Hematopoietic multipotent progenitor cell treated with erythropoietin and hydrocortisone succinate and interleukin-3 and kit ligand, for 4 days (in vitro differentiated cells): Measurements from ENCODE around the gene CMTM8.

Experiments
- DNase-seq: peaks from one replicate; pipeline ENCODE4 v3.0.0-alpha.2; 2015

The CMTM8 gene

DNA sequence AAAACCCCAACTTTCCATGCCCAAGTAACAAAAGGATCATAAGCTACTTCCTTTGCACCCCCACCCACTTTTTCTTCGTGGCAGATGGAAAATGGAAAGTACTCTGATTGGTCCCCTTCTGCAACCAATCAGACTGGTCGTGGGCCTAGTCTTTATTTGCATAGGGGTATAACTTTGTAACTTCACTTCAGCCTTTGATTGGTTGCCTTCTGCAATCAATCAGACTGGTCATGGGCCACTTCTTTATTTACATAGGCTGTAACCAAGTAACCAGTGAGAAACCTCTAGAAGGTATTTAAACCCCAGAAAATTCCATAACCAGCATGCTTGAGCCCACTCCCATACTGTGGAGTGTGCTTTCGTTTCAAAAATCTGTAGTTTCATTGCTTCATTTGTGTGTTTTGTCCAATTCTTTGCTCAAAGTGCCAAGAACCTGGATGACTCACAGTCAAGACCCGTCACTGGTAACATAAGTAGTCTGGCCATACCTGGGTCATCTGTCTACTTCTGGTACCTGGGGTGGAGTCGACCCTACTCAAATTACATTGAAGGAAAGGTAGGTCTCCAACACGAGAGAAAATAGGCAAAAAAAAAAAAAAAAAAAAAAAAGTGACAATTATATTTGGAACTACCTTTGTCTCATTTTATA lies 41.9 kb downstream of the CMTM8 start:
- no peak for DNase-seq

DNA sequence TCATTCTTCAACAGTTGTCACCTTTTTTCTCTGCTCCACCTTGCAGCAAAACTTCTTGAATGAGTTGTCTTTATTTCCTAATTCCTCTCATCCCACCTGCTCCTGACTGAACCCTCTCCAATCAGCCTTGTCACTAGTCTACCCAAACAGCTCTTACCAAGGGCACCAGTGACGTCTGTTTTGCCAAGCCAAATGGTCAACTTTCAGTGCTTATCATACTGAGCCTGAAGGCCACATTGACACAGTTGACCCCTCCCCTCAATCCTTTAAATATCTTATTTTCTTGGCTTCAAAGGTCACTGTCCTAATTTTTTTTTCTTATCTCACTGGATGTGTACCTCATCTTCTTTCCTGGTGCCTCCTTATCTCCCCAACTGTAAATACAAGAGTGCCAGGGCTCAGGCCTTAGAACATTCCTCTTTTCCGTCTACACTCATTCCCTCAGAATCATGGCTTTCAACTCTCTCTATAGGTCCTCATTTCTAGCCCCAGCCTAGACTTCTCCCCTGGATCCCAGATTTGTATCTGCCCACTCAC lies 43.2 kb downstream of the CMTM8 start:
- peak; percentile 40 for DNase-seq

DNA sequence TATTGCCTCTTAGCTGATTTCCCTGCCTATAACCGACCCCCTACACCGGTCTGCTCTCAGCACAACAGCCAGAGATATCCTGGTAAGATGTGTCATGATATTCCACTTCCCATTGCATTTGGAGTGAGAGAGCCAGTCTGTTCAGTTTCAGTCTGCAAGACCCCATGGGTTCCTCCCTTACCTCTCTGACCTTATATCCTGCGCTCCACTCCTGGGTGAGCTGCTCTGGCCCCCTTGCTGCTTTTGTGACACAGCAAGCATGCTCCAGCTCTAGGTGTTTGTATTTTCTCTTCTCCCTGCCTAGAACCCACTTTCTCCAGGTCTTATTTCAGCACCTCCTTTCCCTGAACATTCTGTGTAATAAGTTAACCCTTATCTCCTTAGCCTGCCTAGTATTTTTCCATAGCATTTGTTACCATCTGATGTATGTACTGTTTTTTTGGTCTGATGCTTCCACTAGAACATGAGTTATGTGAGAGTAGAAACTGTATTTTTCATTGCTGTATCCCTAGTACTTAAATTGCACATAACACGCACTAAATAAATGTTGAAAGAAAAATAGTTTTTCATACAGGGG lies 44.2 kb downstream of the CMTM8 start:
- DNase-seq, result peak; percentile 27

DNA sequence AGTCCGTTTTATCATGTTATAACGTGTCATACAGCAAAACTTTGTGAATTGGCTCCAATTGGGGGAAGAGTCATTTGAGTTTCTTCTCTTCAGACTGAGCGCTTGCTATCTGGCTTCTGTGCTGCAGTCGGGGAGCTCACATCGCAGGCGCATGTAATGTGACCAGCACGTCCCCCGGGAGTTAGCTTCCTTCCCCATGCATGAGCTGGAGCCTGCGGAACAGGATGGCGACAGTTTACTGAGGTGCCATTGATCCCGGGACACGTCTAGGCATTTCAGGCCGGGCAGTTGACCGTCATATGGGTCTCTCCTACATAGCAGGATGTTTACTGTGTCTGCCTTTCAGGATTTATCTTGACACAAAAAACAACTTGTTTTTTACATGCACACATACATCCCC lies 44.8 kb downstream of the CMTM8 start:
- DNase-seq, result peak; percentile 25

DNA sequence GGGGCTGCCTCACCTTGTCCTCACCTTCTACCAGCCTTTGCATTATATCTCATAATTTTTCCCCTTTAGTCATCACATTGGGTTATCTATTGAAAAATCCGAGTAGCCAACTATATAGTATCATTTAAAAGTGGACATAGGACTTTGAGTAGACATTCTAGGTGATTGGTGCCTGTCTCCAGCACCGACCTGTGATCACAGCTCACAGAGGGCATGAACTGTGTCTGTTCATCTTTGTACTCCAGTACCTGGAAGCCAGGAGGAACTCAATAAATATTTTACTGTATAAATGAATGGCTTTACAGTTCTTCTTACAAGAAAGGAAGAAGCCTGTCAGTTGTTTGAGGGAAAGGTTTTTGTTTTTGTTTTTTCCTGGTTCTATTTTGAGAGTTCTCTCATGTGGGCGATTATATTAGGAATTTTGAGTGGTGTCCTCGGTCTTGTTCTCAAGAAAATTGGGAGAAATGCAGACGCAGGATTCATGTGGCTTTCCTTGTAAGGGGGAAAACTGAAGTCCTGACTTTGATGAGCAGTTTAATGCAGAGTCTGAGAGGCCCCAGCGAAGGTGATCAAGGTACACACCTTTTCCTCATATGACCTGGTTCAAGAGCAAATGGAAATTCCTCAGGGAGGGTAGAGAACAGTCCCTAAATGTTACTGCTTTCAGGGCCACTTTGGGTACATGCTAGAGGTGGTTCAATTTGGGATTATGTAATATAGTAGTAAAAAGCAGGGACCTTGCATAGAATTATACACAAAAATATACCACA lies 46.1 kb downstream of the CMTM8 start:
- no peak for DNase-seq

DNA sequence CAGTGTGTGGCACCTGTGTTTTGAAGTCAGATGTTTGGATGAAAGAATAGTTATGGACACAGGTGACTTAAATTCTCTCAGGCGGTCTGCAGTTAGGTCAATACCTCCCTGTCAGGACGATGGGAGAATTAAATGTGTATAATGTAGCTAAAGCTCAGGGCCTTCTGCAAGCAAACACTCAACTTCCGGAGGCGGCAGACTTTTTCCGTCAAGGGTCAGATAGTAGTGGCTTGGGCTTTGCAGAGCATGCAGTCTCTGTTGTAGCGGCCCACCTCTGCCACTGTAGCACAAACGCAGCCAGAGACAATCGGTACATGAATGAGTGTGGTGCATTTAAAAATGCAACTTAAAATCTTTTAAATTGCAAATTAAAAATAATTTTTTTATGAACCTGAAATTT lies 47.4 kb downstream of the CMTM8 start:
- peak; percentile 63 for DNase-seq

DNA sequence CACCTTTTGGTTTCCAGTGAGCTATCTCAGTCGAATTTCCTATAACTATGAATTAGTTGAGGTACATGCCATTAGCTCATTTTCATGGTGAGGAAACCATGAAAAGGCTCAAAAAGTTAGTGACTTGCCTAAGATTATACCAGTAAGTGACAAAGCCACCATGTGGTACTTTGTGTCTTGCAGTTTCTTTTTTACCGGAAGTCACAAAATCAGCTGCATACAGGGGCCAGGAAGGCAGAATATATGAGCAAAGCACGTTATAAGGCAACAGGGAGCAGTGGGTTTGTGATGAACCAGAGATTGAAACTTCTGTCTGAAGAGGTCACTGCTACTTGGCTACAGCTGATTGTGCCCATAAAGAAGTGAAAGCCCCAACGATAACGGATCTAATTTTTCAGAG lies 50.3 kb downstream of the CMTM8 start:
- DNase-seq, result peak; percentile 49

DNA sequence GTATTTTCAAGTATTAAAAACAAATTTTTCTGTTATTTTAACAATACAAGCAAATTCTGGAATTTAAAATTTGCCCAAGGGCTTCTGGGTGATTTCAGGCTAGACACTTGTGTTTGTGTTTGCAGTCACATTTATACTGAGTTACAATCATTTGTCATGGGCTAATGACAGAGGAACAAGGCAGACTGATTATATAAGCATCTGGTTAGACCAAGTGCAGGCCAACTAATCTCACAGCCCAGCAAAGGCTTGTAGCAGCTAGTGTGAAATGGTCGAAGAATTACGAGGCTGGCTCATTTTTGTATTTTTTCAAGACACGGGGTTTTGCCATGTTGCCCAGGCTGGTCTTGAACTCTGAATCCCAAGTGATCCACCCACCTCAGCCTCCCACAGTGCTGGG lies 52.1 kb downstream of the CMTM8 start:
- no peak for DNase-seq

DNA sequence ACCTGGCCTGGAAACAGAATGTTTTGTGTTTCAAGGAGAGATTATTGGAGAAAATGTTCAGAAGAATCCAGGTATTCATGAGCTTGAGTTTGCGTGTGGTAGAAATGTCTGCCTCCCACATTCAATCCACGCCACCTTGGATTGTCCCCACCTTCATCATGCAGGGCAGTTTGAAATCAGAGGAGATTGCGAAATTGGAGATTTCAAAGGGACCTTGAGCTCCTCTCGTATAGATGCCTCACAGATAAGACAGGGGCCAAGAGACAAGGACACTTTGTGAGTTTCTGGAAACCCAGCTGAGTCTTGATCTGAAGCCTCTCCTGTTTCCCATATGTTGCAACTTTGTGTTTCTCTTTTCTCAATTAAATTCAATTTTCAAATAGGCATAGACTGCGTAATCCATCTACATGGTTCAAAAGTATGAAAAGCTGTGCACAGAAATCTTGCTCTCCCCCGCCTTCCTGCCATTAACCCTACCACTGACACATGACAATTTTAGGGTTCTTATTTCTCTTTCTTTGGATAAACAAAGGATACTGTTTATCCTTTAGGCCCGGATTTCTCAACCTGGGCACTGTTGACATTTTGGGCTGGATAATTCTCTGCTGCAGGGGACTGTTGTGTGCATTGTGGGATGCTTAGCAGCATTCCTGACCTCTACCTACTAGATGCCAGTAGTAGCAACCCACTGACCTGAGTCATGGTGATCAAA lies 53.8 kb downstream of the CMTM8 start:
- peak; percentile 37 for DNase-seq

DNA sequence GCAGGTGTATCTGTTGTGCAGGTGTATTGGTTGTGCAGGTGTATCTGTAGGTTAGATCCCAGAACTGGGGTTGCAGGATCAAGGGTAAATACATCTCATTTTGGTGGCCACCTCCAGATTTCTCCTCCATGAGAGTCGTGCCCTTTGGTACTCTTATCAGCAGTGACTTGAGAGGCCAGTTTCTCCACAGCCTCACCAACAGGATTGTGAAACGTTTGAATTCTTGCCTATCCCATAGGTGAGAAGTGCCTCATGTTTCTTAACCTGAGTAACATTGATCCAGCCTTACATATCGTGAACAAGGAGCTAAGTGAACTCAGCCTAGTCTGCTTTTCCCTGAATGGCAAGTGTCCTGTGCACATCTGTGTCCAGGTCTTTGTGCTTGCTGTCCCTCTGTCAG lies 55.4 kb downstream of the CMTM8 start:
- DNase-seq, result no peak

DNA sequence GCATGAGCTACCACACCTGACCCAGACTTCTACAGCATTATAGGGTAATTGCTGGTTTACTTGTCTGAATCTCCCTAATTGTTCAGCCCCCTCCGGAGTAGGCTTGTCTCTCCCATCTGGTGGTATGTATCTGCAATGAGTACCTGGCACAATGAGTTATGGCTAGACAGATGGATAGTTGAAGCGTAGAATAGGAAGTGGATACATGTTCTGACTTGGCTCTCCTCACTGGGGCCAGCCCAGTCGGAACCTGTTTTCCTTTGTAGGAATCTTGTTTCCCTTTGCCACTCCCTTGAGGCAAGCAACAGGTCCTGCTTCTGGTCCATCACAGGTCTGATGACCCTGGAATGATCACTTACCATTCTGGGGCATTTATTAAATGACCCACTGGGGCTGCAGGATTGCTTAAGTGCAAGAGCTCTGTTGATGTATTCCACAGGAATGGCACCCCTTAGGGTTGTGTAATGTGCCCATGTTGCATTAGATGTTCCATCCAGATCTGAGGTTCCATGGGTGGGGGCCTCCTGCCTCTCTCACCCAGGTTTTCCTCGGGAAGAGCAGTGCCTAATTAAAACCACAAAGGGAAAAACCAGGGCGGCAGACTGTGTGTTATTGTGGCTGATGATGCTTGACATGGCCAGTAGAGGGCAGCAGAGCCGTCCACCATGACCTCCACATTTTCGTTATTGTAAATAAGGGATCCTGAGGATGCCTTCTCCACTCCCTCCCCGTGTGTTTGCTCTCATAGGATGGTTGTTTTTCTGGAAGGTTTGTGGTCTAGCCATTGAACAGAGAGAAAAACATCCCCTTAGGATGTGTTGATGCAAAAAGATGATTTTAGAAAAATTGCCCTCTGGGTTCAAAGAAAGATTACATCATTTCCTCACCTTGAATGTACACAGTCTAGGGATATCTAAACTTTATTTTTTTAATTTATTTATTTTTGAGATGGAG lies 58.0 kb downstream of the CMTM8 start:
- peak; percentile 77 for DNase-seq

DNA sequence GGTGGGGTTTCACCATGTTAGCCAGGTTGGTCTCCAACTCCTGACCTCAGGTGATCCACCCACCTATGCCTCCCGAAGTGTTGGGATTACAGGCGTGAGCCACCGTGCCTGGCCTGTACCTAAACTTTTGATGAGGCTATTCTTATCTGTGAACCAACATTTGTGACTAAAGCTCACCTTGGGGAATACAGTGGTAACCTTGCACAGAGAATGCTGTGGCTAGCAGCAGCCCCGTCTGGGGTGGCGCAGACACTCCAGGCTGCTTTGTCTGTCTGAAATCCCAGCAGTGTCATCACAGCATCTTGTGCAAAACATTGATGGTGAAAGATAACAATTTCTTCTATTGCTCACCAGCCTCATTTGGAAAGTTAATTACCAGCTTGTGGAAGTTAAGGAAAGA lies 58.9 kb downstream of the CMTM8 start:
- no peak for DNase-seq

DNA sequence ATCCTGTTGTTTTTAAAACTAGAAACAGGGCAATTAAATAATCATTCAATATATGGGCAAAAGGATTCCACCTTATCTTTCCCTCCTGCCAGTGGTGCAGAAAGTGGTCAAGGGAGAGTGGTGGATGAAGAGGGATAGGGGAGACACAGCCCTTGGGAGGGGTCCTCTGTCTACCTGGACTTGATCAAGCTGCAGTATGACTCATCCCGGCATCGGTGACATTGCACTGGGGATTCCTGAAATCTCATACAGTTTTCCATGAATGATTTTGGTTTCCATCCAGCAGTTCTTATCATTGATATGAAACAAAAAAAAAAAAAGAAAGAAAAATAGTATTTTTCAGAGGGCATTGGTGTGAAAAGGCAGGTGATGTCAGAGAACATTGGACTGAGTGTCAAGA lies 62.9 kb downstream of the CMTM8 start:
- no peak for DNase-seq

DNA sequence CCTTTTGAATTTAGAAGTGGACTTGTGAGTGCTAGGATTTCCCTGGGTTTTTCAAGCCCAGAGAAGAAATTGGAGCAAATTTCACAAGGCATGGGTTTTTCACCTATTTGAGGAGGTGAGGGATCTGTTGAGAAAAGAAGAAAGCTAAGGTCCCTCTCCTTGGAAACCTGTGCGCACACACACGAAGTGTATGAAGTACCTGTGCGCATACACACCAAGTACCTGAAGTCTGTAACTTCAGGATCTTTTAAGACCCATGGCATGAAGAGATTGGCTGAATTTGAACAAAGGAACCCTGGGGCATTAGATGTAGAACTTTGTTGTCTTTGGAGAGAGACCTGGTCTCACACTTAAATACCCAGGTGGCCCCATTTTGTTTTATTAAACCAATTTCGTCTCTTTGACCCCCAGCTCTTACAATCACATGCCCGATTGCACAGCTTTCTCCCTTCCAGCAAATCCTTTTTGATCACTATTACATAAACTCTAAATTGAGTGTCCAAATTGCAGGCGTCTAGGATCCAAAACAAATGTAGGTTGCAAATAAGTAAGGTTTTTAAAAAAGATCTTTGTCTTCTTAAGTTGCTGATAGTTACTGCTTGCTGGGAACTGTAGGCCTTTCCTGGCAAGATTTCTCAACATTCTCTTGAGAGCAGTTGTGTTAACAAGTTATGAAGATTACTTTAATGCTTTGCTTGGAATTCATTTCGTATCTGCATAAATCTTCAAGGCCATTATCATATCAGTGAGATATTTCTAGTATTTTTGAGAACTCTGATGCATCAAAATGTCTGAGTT lies 64.3 kb downstream of the CMTM8 start:
- DNase-seq, result no peak

DNA sequence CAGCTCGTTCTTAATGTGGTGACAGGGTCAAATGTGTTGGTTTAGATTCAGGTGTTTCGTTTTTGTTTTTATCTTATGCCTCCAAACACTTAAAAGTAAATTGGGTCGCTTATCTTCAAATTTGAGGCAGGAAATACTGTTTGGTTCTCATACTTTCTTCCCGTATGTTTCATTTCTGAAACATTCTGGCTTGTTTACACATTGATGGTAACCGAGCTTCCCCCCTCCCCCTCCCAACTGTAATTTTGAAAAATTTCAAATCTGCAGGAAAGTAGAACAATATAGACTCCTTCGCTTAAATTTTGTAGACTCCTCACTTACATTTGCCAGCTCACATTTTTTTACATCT lies 64.9 kb downstream of the CMTM8 start:
- DNase-seq, result no peak

DNA sequence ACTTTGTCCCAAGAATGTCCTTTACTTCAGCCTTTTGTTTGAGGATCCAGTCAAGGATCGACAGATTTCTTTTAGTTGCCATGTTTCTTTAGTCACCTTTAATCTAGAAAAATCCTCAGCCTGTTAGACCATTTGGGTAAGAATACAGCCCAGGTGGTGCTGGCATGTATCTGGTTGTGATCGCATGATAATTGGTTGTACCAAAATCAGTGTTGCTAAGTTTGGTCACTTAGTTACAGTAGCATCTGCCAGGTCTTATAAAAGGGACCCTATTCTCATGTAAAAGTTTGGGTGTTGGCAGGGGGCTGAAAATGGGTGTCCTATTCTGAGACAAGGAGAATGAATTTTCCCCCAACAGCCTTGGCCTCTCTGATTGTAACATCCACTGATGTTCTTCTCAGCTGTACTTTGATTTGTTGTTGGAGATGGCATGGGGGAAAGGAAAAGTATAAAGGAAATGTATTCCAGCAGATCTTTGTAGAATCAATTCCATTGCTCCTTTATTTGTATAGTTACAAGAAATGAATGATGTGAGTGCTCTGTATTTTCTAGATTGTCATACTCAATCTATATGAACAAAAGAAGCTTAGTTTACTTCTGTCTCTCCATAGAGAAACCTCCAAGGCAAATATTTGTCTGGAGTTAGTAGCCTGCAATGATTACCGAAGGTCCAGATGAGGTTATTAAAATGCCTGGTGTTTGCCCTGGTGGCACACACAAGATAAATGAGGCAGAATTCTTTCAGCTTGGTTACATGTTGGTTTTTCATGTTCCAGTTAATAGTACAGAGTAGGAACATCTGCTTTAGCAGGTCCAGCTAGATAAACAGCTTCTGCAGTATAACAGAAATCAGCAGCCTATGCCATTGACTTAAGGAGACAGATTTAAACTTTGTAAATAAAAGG lies 65.7 kb downstream of the CMTM8 start:
- DNase-seq, result no peak

DNA sequence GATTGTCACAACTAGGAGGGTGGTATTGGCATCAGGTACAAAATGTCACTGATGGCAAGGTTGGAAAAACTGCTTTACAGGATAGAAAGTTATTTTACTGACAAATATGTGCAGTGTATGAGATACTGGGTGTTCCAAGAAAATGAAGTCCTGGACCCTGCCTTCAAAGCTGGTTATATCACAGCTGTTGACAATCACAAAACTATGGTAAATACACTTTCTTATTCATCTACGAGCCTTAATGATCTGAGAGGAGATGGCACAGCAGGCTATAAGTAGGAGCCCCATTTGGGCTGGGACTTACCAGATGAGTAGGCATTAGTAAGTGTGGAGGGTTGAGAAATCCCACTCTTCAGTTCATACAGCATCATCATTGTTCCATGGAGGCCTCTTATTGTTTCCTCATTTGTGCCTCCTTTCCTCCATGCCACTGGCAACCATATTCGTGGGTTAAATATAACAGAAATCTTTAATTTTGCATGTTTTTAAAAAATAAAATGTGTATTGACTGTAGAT lies 66.9 kb downstream of the CMTM8 start:
- no peak for DNase-seq

DNA sequence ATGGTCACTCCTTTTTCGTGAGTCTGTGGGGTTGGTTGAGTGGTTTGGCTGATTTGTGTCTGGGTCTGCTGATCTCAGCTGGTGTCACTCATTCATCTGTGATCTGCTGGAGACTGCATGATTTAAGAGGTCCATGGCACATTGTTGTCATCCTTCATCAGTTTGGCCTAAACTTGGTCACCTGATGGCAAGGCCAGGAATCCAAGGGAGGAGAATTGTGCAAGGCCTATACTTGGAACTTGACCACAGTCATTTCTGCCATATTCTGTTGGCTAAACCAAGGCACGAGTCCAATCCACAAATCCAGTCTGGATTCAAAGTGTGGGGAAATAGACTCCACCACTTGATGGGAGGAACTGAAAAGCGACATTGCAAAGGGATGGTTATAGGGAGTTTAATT lies 67.6 kb downstream of the CMTM8 start:
- DNase-seq, result no peak

DNA sequence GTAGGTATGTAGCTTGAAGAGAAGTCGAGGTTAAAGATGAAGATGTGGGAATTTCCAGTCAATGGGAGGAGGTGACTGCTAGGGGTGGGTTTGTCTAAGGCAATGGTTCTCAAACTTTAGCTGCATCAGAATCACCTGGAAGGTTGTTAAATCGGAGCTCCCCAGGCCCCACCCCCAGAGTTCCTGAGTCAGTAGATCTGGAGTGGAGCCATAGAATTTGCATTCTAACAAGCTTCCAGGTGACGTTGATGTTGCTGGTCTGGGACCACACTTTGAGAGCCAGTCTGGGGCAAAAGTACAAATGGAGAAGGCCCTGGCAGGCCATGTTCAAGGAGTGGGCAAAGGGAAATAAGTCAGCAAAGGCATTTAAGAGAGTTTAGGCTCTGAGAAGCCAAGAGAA lies 69.1 kb downstream of the CMTM8 start:
- DNase-seq, result no peak

DNA sequence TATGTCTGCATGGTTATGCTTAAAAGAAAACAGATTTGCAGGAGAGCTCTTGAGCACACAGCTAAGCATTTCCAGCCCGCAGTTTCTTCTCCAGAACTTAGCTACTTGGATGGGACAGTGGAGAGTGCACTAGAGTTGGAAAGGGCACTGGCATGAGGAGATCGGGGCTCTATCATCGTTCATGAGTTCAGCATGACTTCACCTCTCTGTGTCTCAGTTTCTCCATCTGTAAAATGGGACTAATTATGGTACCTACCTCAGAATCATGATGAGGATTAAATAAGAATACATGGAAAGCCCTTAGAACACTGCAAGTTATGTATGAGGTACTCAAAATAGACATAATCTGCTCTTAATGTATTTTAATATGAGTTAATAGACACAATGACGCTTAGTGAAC lies 69.9 kb downstream of the CMTM8 start:
- no peak for DNase-seq
